ENCODE results near the gene ZNF564.
"Not testable (repeated sequence)": the region's sequence is repeated elsewhere in the genome, so short reads cannot be mapped to it uniquely, and the experiment has no call there.

ZNF564 gene

GRCh38 chr19:12551060-12551832 lies at the start of gene ZNF564:
TSS of gene ZNF564 (minus strand) at chr19:12551482. CDS start at chr19:12551332, 150 bp downstream.
- peak; percentile 100 for DNase-seq

GRCh38 chr19:12597594-12597993 lies 46.3 kb upstream of the ZNF564 start:
- DNase-seq = no peak

- no peak for DNase-seq
Observed at GRCh38 chr19:12596927-12597548, 45.8 kb upstream of the ZNF564 start.

- no peak for DNase-seq
Observed at GRCh38 chr19:12596485-12596884, 45.2 kb upstream of the ZNF564 start.

- DNase-seq = no peak
Observed at GRCh38 chr19:12581100-12581499, 29.8 kb upstream of the ZNF564 start.

- DNase-seq = no peak
Observed at GRCh38 chr19:12580180-12580694, 29.0 kb upstream of the ZNF564 start.

- no peak for DNase-seq
Observed at GRCh38 chr19:12578641-12579040, 27.4 kb upstream of the ZNF564 start.

GRCh38 chr19:12574036-12574435 lies 22.8 kb upstream of the ZNF564 start:
- peak; percentile 37 for DNase-seq

GRCh38 chr19:12567951-12568350 lies 16.7 kb upstream of the ZNF564 start:
- no peak for DNase-seq

- not testable (repeated sequence) for DNase-seq
Observed at GRCh38 chr19:12566380-12566779, 15.1 kb upstream of the ZNF564 start.

GRCh38 chr19:12564016-12564664 lies 12.9 kb upstream of the ZNF564 start:
- peak; percentile 87 for DNase-seq

- no peak for DNase-seq
Observed at GRCh38 chr19:12555456-12555930, 4.2 kb upstream of the ZNF564 start.

GRCh38 chr19:12546903-12547302 lies 4.4 kb downstream of the ZNF564 start:
- no peak for DNase-seq

GRCh38 chr19:12546068-12546467 lies 5.2 kb downstream of the ZNF564 start:
- DNase-seq = no peak

GRCh38 chr19:12545267-12545666 lies 6.0 kb downstream of the ZNF564 start:
- no peak for DNase-seq

- DNase-seq = no peak
Observed at GRCh38 chr19:12544401-12544876, 6.8 kb downstream of the ZNF564 start.

- peak; percentile 66 for DNase-seq
Observed at GRCh38 chr19:12543855-12544254, 7.4 kb downstream of the ZNF564 start.

- DNase-seq = peak; percentile 32
Observed at GRCh38 chr19:12527034-12527836, 24.0 kb downstream of the ZNF564 start.

GRCh38 chr19:12526542-12526941 lies 24.7 kb downstream of the ZNF564 start:
- DNase-seq = no peak

- no peak for DNase-seq
Observed at GRCh38 chr19:12521996-12522395, 29.3 kb downstream of the ZNF564 start.

- DNase-seq = no peak
Observed at GRCh38 chr19:12513531-12514061, 37.7 kb downstream of the ZNF564 start.

- no peak for DNase-seq
Observed at GRCh38 chr19:12497032-12497431, 54.2 kb downstream of the ZNF564 start.

Data from MV-4-11 (cell line).